CD14-positive monocyte (primary cell): ENCODE measurements around the gene EAF2. TPM values are rescaled to one million over a fixed set of nuclear protein-coding genes. Genes with fewer than 3 reads are reported as not detected.
A peak's percentile ranks its signal among the peaks of the same experiment; 100 is the strongest.

ENCODE experiments used
- DNase-seq, 3 donors: peaks; one replicate each; pipeline ENCODE4 v3.0.0-alpha.2; 2011 to 2022
- H2AFZ ChIP-seq: 2 replicates; pipeline ENCODE4 v1.6.0; 2012; ENCODE audit warnings: mild to moderate bottlenecking, low read depth, low read length, inconsistent platforms; ENCODE audit not compliant: insufficient read depth, poor library complexity, severe bottlenecking
- H3K27ac ChIP-seq, 2 donors: 1 replicate in 1 of 2; 2 replicates in 1 of 2; pipeline ENCODE4 v1.5.1; 2012 to 2013; ENCODE audit warnings: low read length in 2 of 2, control low read depth in 1 of 2, inconsistent platforms in 1 of 2, low read depth in 1 of 2, mild to moderate bottlenecking in 1 of 2
- H3K27me3 ChIP-seq, 2 donors: one replicate each; pipeline versions ENCODE4 v1.6.0 to v1.6.1; 2011 to 2013; ENCODE audit warnings: low read length in 2 of 2; ENCODE audit not compliant: control insufficient read depth in 2 of 2, insufficient read depth in 2 of 2
- H3K36me3 ChIP-seq, 2 donors: replicated peaks in 1 of 2; 1 replicate in 1 of 2; 2 replicates in 1 of 2; pipeline versions ENCODE4 v1.5.1 to v1.6.1; 2012 to 2013; ENCODE audit warnings: low read length in 2 of 2, control low read depth in 1 of 2, inconsistent platforms in 1 of 2, mild to moderate bottlenecking in 1 of 2; ENCODE audit not compliant: insufficient read depth in 2 of 2, control insufficient read depth in 1 of 2
- H3K4me1 ChIP-seq, 2 donors: 1 replicate in 1 of 2; 2 replicates in 1 of 2; pipeline versions ENCODE4 v1.5.1 to v1.6.1; 2012 to 2013; ENCODE audit warnings: low read length in 2 of 2, control low read depth in 1 of 2, inconsistent platforms in 1 of 2, mild to moderate bottlenecking in 1 of 2, moderate library complexity in 1 of 2; ENCODE audit not compliant: insufficient read depth in 2 of 2, control insufficient read depth in 1 of 2
- H3K4me2 ChIP-seq: replicated peaks from 2 replicates; pipeline ENCODE3; 2012; ENCODE audit warnings: low read length, moderate library complexity, mild to moderate bottlenecking; ENCODE audit not compliant: poor library complexity, severe bottlenecking; ENCODE audit errors: extremely low read depth
- H3K4me3 ChIP-seq, 3 experiments: fragments of 200-600 bp in 1 of 3; sonication (generic) in 1 of 3; replicated peaks in 1 of 3; 1 replicate in 2 of 3; 2 replicates in 1 of 3; pipeline ENCODE4 v1.5.1; 2011 to 2013; ENCODE audit warnings: low read length in 3 of 3, mild to moderate bottlenecking in 3 of 3, control low read depth in 2 of 3, low read depth in 2 of 3, inconsistent platforms in 1 of 3, moderate library complexity in 1 of 3
- H3K79me2 ChIP-seq: 2 replicates; pipeline ENCODE4 v1.6.0; 2012; ENCODE audit warnings: mild to moderate bottlenecking, control low read depth, inconsistent platforms, low read length, moderate library complexity; ENCODE audit not compliant: insufficient read depth
- H3K9ac ChIP-seq: 2 replicates; pipeline ENCODE4 v1.6.0; 2017; ENCODE audit warnings: low read length, mild to moderate bottlenecking; ENCODE audit not compliant: insufficient read depth, poor library complexity, severe bottlenecking
- H3K9me3 ChIP-seq, 2 donors: replicated peaks in 1 of 2; 1 replicate in 1 of 2; 2 replicates in 1 of 2; pipeline versions ENCODE4 v1.5.1 to v1.6.1; 2012 to 2013; ENCODE audit warnings: low read length in 2 of 2, control low read depth in 1 of 2; ENCODE audit not compliant: control insufficient read depth in 1 of 2, insufficient read depth in 1 of 2
- H4K20me1 ChIP-seq: 2 replicates; pipeline ENCODE4 v1.6.0; 2012; ENCODE audit warnings: mild to moderate bottlenecking, low read length, control low read depth, moderate library complexity; ENCODE audit not compliant: insufficient read depth
- H3K27ac Mint-ChIP-seq, 7 donors: one replicate each; pipeline ENCODE4 v1.8.0; 2020; ENCODE audit warnings: mild to moderate bottlenecking in 7 of 7, mixed read lengths in 7 of 7, moderate library complexity in 6 of 7, inconsistent platforms in 2 of 7
- H3K27me3 Mint-ChIP-seq, 3 donors: one replicate each; pipeline ENCODE4 v1.8.0; 2021 to 2022; ENCODE audit warnings: low read depth in 3 of 3, mild to moderate bottlenecking in 3 of 3, mixed read lengths in 3 of 3, moderate library complexity in 3 of 3, inconsistent platforms in 1 of 3
- H3K36me3 Mint-ChIP-seq, 2 donors: one replicate each; pipeline ENCODE4 v1.8.0; 2020; ENCODE audit warnings: mixed read lengths in 2 of 2, inconsistent platforms in 1 of 2, mild to moderate bottlenecking in 1 of 2
- H3K4me1 Mint-ChIP-seq: one replicate; pipeline ENCODE4 v1.8.0; 2020; ENCODE audit warnings: mild to moderate bottlenecking, mixed read lengths
- H3K4me3 Mint-ChIP-seq, 2 donors: one replicate each; pipeline ENCODE4 v1.8.0; 2020; ENCODE audit warnings: mild to moderate bottlenecking in 2 of 2, mixed read lengths in 2 of 2, moderate library complexity in 1 of 2
- H3K9me3 Mint-ChIP-seq, 7 donors: one replicate each; pipeline ENCODE4 v1.8.0; 2020 to 2022; ENCODE audit warnings: mixed read lengths in 7 of 7, mild to moderate bottlenecking in 6 of 7, moderate library complexity in 6 of 7, inconsistent platforms in 2 of 7
- WGBS: methylation state at CpG from one replicate; pipeline ENCODE4 v1.1.5; 2013; ENCODE audit warnings: missing lambda C conversion rate; ENCODE audit not compliant: insufficient coverage; 5-methylcytosine and 5-hydroxymethylcytosine counted together
- intact Hi-C, 2 donors: fragments of 100-400 bp; cut with micrococcal nuclease; formaldehyde crosslinking; loops; one replicate each; pipeline versions ENCODE4 v1.15.0 to v1.15.1; 2023
- polyA plus RNA-seq, 3 donors: library from polyadenylated mRNA; depleted of rRNA in 1 of 3; unstranded in 2 of 3; stranded (reverse) in 1 of 3; fragments of 300-500 nt in 2 of 3; fragments of >200 nt in 1 of 3; fragmentation: Illumina TruSeq in 2 of 3; gene quantifications; 1 replicate in 2 of 3; 2 replicates in 1 of 3; pipeline ENCODE4 v1.2.3, GENCODE V29; 2012 to 2021
- TF ChIP-seq, protein P1 (sequence below): fragments of 200-600 bp; IDR thresholded peaks from one replicate; pipeline ENCODE4 v1.8.0; 2022; ENCODE audit warnings: antibody characterized with exemption, mild to moderate bottlenecking

EAF2 gene
- polyA plus RNA-seq, 3 donors = 31.5 to 91.6 (median 75.7) TPM

DNA sequence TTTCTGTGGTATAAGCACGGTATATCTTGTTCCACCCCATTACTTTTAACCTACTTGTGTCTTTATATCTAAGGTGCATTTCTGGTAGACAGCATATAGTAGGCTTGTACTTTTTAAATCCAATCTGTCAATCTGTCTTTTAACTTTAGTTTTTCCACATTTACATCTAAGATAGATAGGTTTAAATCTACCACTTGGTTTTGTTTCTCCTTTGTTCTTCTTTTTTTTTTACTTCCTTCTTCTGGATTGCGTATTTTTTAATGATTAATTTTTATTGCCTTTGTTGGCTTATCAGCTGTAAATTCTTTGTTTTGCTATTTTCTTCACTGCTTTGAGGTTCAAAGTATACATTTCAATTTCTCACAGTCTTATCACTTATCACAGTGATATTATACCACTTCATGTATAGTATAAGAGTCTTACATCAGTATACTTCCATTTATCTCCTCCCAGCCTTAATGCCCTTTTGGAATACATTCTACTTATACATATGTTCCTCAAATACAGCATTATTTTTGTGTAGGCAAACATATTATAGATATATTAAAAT lies 31.2 kb upstream of the EAF2 start:
- Histone ChIP-seq H3K4me1 (no peaks in the 10 kb centered on the region), H3K27ac (no peak overlapping the region), H2AFZ (no peak overlapping the region), H3K9ac (no peak overlapping the region), H3K4me2 (no peak overlapping the region), H4K20me1 (no peaks in the 10 kb centered on the region), H3K79me2 (no peaks in the 10 kb centered on the region), H3K4me3 (no peak overlapping the region), H3K36me3 (peaks cover 24 to 58% of the 10 kb centered on the region in 2 donors), H3K9me3 (no peaks in the 10 kb centered on the region), H3K27me3 (no peaks in the 10 kb centered on the region)
- intact Hi-C loops = no loop called here
- Mint-ChIP-seq H3K27me3 (no peaks in the 10 kb centered on the region), H3K9me3 (no peaks in the 10 kb centered on the region), H3K4me3 (no peak overlapping the region), H3K4me1 (peaks cover 5% of the 10 kb centered on the region), H3K27ac (peak overlapping the region in 3 of 7 donors; percentile 12 to 42 (median 23)), H3K36me3 (peaks cover 43 to 45% of the 10 kb centered on the region in 2 donors)
- no peak for DNase-seq
- TF ChIP-seq, protein P1, sequence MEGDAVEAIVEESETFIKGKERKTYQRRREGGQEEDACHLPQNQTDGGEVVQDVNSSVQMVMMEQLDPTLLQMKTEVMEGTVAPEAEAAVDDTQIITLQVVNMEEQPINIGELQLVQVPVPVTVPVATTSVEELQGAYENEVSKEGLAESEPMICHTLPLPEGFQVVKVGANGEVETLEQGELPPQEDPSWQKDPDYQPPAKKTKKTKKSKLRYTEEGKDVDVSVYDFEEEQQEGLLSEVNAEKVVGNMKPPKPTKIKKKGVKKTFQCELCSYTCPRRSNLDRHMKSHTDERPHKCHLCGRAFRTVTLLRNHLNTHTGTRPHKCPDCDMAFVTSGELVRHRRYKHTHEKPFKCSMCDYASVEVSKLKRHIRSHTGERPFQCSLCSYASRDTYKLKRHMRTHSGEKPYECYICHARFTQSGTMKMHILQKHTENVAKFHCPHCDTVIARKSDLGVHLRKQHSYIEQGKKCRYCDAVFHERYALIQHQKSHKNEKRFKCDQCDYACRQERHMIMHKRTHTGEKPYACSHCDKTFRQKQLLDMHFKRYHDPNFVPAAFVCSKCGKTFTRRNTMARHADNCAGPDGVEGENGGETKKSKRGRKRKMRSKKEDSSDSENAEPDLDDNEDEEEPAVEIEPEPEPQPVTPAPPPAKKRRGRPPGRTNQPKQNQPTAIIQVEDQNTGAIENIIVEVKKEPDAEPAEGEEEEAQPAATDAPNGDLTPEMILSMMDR = no peak
- no CpG with 5 or more reads among the region's 2 CpGs for WGBS

DNA sequence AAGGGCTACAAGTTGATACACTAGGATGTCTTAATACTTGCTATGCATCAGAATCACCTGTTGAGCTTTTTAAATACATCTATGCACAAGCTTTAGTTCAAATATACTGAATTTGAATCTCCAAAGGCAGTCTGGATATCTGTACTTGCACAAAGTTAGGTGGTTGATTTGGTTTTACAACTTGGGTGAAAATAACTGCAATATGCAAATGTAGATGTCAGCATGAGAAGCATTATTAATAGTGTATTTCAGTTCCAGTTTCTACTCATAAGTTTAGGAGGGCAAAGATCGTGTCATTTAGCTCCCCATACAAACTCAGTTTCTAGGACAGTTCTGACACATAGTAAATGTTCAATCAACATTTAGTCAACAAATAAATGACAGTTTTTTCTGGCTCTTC lies 25.8 kb upstream of the EAF2 start:
- Mint-ChIP-seq H3K4me1 (peaks cover 5% of the 10 kb centered on the region), H3K27ac (no peak overlapping the region), H3K36me3 (peaks cover 59 to 63% of the 10 kb centered on the region in 2 donors), H3K4me3 (no peak overlapping the region), H3K27me3 (no peaks in the 10 kb centered on the region), H3K9me3 (no peaks in the 10 kb centered on the region)
- H2AFZ ChIP-seq = no peak overlapping the region
- no peak overlapping the region for H3K4me3 ChIP-seq
- no CpG with 5 or more reads among the region's 1 CpG for WGBS
- no peaks in the 10 kb centered on the region for H3K4me1 ChIP-seq
- no peaks in the 10 kb centered on the region for H3K27me3 ChIP-seq
- DNase-seq = no peak
- TF ChIP-seq, protein P1 = no peak
- H3K9ac ChIP-seq = no peak overlapping the region
- peaks cover 39 to 73% of the 10 kb centered on the region in 2 donors for H3K36me3 ChIP-seq
- no peak overlapping the region for H3K27ac ChIP-seq
- intact Hi-C loops = no loop called here
- no peak overlapping the region for H3K4me2 ChIP-seq
- peaks cover 4% of the 10 kb centered on the region for H3K79me2 ChIP-seq
- H4K20me1 ChIP-seq = no peaks in the 10 kb centered on the region
- no peaks in the 10 kb centered on the region for H3K9me3 ChIP-seq
